ENCODE results near the gene KIAA1671.

Gene KIAA1671

DNA sequence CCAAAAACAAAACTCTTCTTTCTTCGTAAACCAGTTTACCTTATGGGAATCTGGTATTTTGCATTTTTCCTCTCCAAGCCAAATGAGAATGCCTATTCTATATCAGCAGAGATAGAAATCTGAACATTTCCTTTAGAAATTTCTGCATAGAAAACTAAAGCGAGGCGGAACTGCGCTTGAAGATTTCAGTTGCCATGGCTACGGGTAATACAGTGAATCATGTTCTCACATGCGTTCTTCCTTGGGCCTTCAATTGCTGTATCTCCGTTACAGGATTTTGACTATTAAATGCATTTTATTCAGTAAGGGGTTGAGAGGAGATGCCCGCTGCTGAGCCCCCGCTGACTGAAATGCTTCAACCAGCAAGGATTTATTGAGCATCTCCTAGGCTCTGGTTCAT is 138.9 kb downstream of the KIAA1671 start:
- no peak overlapping the region for H3K27ac ChIP-seq
- TF ChIP-seq, protein P1, sequence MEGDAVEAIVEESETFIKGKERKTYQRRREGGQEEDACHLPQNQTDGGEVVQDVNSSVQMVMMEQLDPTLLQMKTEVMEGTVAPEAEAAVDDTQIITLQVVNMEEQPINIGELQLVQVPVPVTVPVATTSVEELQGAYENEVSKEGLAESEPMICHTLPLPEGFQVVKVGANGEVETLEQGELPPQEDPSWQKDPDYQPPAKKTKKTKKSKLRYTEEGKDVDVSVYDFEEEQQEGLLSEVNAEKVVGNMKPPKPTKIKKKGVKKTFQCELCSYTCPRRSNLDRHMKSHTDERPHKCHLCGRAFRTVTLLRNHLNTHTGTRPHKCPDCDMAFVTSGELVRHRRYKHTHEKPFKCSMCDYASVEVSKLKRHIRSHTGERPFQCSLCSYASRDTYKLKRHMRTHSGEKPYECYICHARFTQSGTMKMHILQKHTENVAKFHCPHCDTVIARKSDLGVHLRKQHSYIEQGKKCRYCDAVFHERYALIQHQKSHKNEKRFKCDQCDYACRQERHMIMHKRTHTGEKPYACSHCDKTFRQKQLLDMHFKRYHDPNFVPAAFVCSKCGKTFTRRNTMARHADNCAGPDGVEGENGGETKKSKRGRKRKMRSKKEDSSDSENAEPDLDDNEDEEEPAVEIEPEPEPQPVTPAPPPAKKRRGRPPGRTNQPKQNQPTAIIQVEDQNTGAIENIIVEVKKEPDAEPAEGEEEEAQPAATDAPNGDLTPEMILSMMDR (conservative IDR thresholded peaks at IDR 0.05), result no peak
- no peak for TF ChIP-seq ZFX (IDR thresholded peaks at IDR 0.05)

DNA sequence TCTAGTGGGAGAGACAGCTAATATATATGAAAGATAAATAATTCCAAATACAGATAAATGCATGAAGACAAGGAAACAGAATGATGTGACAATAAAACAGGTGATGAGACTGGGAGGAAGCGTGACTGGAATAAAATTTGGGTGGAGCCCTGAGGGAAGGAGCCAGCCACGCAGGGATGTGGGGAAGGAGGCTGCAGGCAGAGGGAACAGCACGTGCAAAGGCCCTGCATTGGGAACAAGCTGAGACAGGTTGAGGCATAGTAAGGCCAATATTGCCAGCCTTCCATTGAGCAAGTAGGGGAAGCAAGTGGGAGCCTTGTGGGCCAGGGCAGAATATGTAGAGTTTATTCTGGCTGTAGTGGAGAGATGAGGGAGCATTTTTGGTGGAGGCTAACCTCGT is 139.6 kb downstream of the KIAA1671 start:
- TF ChIP-seq, protein P1 (conservative IDR thresholded peaks at IDR 0.05), result no peak
- no peak for TF ChIP-seq ZFX (IDR thresholded peaks at IDR 0.05)
- H3K27ac ChIP-seq, result no peak overlapping the region

DNA sequence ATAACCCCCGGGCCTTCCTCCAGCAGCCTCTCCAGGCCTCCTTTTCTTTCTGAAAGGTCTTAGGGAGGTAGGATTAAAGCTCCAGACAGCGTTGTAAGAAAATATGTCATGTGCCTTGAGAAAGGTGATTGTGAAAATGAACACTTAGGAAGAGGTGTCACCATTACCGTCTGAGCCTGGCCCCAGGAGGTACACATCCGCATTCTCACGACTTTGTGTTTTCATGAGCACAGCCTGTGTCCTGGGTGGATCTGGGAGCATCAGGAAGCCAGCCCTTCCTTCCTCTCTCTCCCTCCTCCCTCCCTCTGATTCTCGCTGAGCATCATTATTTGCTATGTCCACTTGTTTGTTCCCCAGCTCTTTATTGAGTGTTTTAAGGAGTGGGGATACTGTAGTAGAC is 142.1 kb downstream of the KIAA1671 start:
- TF ChIP-seq, protein P1 (conservative IDR thresholded peaks at IDR 0.05), result no peak
- no peak for TF ChIP-seq ZFX (IDR thresholded peaks at IDR 0.05)
- no peak overlapping the region for H3K27ac ChIP-seq

DNA sequence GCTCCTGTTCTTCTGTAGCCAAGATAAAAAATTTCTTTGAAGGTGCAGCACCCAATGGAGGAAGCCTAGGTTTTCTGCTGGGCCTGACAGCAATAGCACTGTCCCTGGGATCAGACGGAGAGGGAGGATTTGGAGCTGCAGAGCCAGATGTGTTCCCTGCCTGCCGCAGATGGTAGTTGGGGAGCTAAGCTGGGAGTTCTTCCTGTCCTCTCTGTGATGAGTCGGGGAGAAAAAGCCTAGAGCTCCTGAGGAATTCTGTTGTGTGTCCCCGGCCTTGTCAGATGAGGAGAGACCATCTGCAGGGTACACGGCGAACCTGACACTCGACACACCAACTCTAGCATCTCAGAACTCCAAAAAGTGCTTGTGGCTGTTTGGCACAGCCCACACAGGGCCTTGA is 143.4 kb downstream of the KIAA1671 start:
- H3K27ac ChIP-seq, result no peak overlapping the region
- no peak for TF ChIP-seq ZFX (IDR thresholded peaks at IDR 0.05)
- TF ChIP-seq, protein P1 (conservative IDR thresholded peaks at IDR 0.05), result no peak

DNA sequence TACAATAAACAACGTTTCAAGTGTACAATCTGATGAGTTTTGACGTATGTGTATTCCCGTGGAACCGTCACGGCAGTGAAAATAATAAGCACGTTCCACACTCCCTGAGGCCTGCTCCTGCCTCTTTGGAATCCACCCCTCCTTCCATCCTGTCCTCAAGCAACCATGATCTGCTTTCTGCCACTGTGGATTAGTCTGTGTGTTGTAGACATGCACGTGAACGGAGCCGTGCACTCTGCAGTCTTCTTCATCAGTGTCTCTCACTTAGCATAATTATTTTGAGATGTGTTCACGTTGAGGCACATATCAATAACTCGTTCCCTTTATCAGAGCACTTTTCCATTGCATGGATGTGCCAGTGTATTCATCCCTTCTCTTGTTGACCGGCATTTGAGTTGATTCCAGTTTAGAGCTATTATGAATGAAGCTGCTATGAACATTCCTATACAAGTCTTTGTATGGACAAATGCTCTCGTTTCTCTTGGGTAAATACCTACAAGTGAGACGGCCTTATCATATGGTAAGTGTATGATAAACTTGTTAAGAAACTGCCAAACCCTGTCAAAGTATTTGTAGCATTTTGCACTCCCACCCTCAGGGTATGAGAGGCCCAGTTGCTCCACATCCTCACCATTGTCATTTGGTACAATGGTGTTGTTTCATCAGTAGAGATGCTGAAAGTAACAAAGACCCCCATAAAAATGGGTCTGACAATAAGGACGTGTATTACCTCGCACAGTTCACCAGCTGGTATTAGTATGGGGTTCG is 144.3 kb downstream of the KIAA1671 start:
- H3K27ac ChIP-seq, result no peak overlapping the region
- TF ChIP-seq ZFX (IDR thresholded peaks at IDR 0.05), result no peak
- TF ChIP-seq, protein P1 (conservative IDR thresholded peaks at IDR 0.05), result no peak

DNA sequence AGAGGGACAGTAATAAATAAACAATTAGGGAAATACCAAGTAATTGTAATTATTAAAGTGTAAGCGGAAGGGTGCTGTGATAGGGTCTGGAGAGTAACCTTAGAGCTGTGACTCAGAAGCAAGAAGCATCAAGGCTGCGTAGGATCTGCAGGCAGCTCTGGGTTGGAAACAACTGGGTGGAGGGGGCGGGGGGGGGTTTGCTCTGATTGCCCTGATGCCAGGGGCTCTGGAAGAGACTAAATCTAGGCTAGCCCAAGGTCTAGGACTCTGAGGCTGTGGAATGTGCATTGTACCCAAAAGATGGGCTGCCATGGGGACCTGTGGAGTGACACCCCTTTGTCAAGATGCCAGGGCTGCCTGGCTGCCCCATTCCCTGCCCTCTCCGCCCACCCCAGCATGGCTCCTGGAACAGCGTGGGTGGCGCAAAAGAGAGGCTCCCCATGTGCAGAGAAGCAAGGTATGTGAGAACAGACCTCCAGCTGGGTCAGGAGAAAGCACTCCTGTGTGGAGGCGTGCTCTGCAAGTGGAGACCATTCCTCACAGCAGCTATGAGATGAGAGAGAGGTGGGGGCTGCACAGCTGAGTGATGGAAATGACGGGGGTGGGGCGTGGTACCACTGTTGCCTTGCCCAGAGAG is 146.0 kb downstream of the KIAA1671 start:
- H3K27ac ChIP-seq, result no peak overlapping the region
- no peak for TF ChIP-seq ZFX (IDR thresholded peaks at IDR 0.05)
- TF ChIP-seq, protein P1 (conservative IDR thresholded peaks at IDR 0.05), result no peak

DNA sequence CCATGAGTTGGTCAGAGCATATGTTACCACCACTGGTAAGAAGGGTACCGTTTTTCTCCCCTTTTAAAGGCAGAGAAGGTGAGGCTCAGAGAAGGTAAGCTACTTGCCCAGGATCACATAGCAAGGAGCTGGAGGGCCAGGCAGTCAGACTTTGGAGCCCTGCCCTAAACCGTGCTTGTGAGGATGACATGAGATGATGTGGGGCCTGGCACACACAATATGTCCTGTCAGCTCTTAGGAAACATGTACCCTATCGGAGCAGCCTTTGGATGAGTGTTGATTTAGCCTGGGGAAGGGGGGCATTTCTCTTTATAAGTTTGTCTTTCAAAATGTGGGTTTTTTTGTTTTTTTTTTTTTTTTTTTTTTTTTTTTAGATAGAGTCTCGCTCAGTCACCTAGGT is 146.7 kb downstream of the KIAA1671 start:
- TF ChIP-seq, protein P1 (conservative IDR thresholded peaks at IDR 0.05), result no peak
- no peak for TF ChIP-seq ZFX (IDR thresholded peaks at IDR 0.05)
- H3K27ac ChIP-seq, result no peak overlapping the region
